ENCODE data around the gene TAMM41. TPM values are rescaled to one million over a fixed set of nuclear protein-coding genes. Genes with fewer than 3 reads are reported as not detected.

TAMM41 gene
- total and polyA plus RNA-seq, 4 donors = 3.0 to 8.7 (median 5.0) TPM

GRCh38 chr3:11780341-11780740 is 66.3 kb downstream of the TAMM41 start:
- no peak for TF ChIP-seq TAF1 (conservative IDR thresholded peaks at IDR 0.05)
- TF ChIP-seq REST (IDR thresholded peaks at IDR 0.05) = no peak
- TF ChIP-seq RAD21 (IDR thresholded peaks at IDR 0.05) = no peak
- TF ChIP-seq, protein P1, sequence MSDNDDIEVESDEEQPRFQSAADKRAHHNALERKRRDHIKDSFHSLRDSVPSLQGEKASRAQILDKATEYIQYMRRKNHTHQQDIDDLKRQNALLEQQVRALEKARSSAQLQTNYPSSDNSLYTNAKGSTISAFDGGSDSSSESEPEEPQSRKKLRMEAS (IDR thresholded peaks at IDR 0.05) = no peak
- no peak for TF ChIP-seq NR2F2 (IDR thresholded peaks at IDR 0.05)
- TF ChIP-seq SP1 (IDR thresholded peaks at IDR 0.05) = no peak
- TF ChIP-seq GABPA (IDR thresholded peaks at IDR 0.05 in 1 of 2, conservative IDR thresholded peaks at IDR 0.05 in 1 of 2) = no peak
- no peak for TF ChIP-seq HNF4A (conservative IDR thresholded peaks at IDR 0.05)
- TF ChIP-seq CTCF (IDR thresholded peaks at IDR 0.05; ENCODE audit: low read depth, low read length, missing input control) = no peak
- TF ChIP-seq ZBTB33 (IDR thresholded peaks at IDR 0.05) = no peak
- no peak overlapping the region for H3K9ac ChIP-seq (ENCODE audit: low read depth in 1 of 2, low read length in 2 of 2)
- no peaks in the 10 kb centered on the region for H3K27me3 ChIP-seq (ENCODE audit: control insufficient read depth in 4 of 4, insufficient read depth in 4 of 4, low read length in 3 of 4)

GRCh38 chr3:11779626-11780025 is 67.1 kb downstream of the TAMM41 start:
- no peaks in the 10 kb centered on the region for H3K9me3 ChIP-seq (ENCODE audit: control insufficient read depth in 4 of 4, low read length in 3 of 4)
- no peaks in the 10 kb centered on the region for H3K4me1 ChIP-seq (ENCODE audit: control insufficient read depth in 4 of 4, insufficient read depth in 4 of 4, low read length in 3 of 4)
- no peaks in the 10 kb centered on the region for H3K36me3 ChIP-seq (ENCODE audit: control insufficient read depth in 4 of 4, insufficient read depth in 3 of 4, low read depth in 1 of 4, low read length in 3 of 4)
- 86% methylated on average over 3 of the region's 3 CpGs for WGBS
- no peak overlapping the region for H3K4me3 ChIP-seq (ENCODE audit: low read depth in 1 of 3, low read length in 3 of 3)
- H3K9ac ChIP-seq (ENCODE audit: low read depth in 1 of 2, low read length in 2 of 2) = no peak overlapping the region
- no peak for TF ChIP-seq FOXA2 (IDR thresholded peaks at IDR 0.05)
- no peak for TF ChIP-seq RXRA (IDR thresholded peaks at IDR 0.05)
- no peak for TF ChIP-seq FOXA1 (IDR thresholded peaks at IDR 0.05)
- TF ChIP-seq, protein P1 (IDR thresholded peaks at IDR 0.05) = no peak
- no peak for TF ChIP-seq HNF4G (IDR thresholded peaks at IDR 0.05)
- no peak for TF ChIP-seq HNF4A (conservative IDR thresholded peaks at IDR 0.05)
- no peak for TF ChIP-seq ZBTB33 (IDR thresholded peaks at IDR 0.05)
- no peak for TF ChIP-seq NR2F2 (IDR thresholded peaks at IDR 0.05)
- TF ChIP-seq ATF3 (IDR thresholded peaks at IDR 0.05) = no peak
- no peak for TF ChIP-seq CTCF (IDR thresholded peaks at IDR 0.05; ENCODE audit: low read depth, low read length, missing input control)
- H3K27me3 ChIP-seq (ENCODE audit: control insufficient read depth in 4 of 4, insufficient read depth in 4 of 4, low read length in 3 of 4) = no peaks in the 10 kb centered on the region
- DNase-seq (ENCODE audit: low spot score) = no peak
- no peak overlapping the region for H3K27ac ChIP-seq (ENCODE audit: low read depth in 1 of 2, low read length in 2 of 2)

More at GRCh38 chr3:11780341-11780740, 66.3 kb downstream of the TAMM41 start:
- Histone ChIP-seq H3K9me3 (ENCODE audit: control insufficient read depth in 4 of 4, low read length in 3 of 4) (no peaks in the 10 kb centered on the region), H3K36me3 (ENCODE audit: control insufficient read depth in 4 of 4, insufficient read depth in 3 of 4, low read depth in 1 of 4, low read length in 3 of 4) (no peaks in the 10 kb centered on the region), H3K27ac (ENCODE audit: low read depth in 1 of 2, low read length in 2 of 2) (no peak overlapping the region), H3K4me1 (ENCODE audit: control insufficient read depth in 4 of 4, insufficient read depth in 4 of 4, low read length in 3 of 4) (no peaks in the 10 kb centered on the region), H3K4me3 (ENCODE audit: low read depth in 1 of 3, low read length in 3 of 3) (no peak overlapping the region)
- WGBS = 91% methylated on average over 1 of the region's 1 CpG
- no peak for DNase-seq (ENCODE audit: low spot score)
